ENCODE measurements around the gene MYBPC2.

MYBPC2 gene

DNA sequence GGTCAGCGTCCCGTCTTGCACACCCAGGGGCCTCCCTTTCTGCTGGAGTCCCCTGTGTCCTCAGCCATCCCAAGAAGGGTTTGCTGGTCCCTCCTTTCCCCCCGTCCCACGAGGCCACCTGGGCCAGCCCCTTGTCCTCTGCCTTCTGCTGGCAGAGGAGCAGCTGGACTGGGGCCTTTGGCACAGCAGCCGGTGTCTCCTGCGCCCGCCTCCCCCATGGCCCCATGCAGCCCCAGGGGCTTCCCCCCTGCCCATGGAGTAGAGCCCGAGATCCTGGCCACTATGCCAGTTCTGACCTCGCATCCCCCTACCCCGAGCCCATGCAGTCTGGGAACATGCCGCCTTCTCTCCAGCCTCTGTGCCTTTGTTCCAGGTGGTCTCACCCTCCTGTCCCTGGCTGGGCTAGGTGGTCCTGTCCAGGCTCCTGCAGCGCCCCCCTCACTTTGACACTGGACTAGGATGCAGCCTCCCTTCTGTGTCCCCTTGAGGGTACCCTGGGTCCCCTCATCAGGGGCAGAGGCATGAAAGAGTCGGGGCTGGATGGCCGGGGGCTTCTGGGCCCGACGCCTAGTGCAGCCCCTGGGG is 49.7 kb downstream of the MYBPC2 start:
- no peak for DNase-seq (ENCODE audit: low spot score)
- TF ChIP-seq, protein P1, sequence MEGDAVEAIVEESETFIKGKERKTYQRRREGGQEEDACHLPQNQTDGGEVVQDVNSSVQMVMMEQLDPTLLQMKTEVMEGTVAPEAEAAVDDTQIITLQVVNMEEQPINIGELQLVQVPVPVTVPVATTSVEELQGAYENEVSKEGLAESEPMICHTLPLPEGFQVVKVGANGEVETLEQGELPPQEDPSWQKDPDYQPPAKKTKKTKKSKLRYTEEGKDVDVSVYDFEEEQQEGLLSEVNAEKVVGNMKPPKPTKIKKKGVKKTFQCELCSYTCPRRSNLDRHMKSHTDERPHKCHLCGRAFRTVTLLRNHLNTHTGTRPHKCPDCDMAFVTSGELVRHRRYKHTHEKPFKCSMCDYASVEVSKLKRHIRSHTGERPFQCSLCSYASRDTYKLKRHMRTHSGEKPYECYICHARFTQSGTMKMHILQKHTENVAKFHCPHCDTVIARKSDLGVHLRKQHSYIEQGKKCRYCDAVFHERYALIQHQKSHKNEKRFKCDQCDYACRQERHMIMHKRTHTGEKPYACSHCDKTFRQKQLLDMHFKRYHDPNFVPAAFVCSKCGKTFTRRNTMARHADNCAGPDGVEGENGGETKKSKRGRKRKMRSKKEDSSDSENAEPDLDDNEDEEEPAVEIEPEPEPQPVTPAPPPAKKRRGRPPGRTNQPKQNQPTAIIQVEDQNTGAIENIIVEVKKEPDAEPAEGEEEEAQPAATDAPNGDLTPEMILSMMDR (IDR thresholded peaks at IDR 0.05) = no peak
- Histone ChIP-seq H3K4me3 (no peak overlapping the region), H3K27ac (no peak overlapping the region)

DNA sequence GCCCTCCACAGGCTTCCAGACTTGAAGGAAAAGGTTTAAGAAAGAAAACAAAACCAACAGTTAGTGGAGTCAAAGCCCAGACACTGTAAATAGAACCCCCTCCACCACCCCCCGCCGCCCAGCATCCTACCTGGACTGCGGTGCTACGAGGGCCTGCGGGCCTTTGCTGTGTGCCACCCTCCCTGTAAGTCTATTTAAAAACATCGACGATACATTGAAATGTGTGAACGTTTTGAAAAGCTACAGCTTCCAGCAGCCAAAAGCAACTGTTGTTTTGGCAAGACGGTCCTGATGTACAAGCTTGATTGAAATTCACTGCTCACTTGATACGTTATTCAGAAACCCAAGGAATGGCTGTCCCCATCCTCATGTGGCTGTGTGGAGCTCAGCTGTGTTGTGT is 50.2 kb downstream of the MYBPC2 start:
- Histone ChIP-seq H3K27ac (no peak overlapping the region), H3K4me3 (no peak overlapping the region)
- TF ChIP-seq, protein P1 (IDR thresholded peaks at IDR 0.05) = no peak
- DNase-seq (ENCODE audit: low spot score) = no peak

DNA sequence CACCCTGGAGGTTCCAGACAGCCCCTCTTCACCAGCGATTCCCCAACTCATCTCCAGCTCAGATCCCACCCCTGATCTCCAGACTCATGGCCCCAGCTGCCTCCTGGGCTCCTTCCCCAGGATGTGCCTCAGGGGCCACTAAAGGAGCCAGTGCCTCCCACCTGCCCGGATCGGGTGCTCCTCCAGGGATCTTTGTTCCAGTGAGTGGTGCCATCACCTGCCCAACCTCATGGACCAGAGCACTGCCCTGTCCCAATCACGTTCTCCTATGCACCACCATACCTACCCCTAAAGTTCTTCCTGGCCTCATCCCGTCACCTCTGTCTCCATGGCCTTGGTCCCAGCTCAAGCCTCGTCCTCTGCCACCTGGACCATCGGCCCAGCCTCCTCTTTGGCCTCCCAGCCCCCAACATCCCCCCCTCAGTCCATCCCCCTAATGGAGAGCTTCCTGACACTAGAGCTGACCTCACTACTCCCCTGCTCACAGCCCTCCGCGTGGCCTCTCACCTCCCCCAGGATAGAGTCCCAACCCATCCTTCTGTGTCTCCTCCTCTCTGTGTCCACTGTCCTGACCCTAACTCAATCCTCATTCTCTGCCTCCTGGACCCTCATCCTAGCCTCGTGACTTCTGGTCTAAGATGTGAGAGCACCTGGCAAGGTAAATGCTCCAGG is 52.7 kb downstream of the MYBPC2 start:
- TF ChIP-seq, protein P1 (IDR thresholded peaks at IDR 0.05) = no peak
- H3K27ac ChIP-seq = no peak overlapping the region
- no peak overlapping the region for H3K4me3 ChIP-seq
- DNase-seq (ENCODE audit: low spot score) = no peak

DNA sequence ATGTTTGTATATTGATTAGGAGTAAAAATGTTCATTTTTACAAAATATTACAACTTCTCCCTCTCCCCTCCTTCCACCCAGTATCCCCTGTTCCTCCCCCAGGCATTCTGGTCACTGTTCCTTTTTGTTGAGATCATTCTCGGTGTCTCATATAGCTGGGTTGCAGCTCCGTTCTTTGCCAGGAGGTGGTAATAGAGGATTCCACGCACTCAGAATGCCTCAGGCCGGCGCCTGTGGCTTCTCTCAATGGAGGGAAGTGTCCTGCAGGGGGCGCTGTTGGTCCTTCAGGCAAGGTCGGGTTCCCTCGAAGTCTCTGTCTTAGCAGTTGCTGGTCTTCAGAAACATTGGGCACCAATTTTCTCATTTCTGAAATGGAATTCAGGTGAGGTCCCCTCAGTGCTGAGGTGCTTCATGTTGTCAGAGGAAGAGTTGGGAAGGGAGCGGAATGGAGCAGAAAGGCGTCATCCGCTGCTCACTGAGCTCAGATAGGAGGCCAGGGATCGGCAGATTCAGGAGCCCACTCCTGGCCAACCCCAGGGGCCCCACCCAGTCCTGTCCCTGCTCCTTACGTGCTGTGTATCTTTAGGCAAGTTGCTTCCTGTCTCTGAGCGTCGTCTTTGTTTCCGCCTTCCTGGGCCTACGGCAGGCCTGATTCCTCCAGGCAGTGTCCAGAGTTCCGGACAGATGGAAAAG is 54.3 kb downstream of the MYBPC2 start:
- TF ChIP-seq, protein P1 (IDR thresholded peaks at IDR 0.05) = no peak
- no peak for DNase-seq (ENCODE audit: low spot score)
- H3K4me3 ChIP-seq = no peak overlapping the region
- H3K27ac ChIP-seq = no peak overlapping the region

DNA sequence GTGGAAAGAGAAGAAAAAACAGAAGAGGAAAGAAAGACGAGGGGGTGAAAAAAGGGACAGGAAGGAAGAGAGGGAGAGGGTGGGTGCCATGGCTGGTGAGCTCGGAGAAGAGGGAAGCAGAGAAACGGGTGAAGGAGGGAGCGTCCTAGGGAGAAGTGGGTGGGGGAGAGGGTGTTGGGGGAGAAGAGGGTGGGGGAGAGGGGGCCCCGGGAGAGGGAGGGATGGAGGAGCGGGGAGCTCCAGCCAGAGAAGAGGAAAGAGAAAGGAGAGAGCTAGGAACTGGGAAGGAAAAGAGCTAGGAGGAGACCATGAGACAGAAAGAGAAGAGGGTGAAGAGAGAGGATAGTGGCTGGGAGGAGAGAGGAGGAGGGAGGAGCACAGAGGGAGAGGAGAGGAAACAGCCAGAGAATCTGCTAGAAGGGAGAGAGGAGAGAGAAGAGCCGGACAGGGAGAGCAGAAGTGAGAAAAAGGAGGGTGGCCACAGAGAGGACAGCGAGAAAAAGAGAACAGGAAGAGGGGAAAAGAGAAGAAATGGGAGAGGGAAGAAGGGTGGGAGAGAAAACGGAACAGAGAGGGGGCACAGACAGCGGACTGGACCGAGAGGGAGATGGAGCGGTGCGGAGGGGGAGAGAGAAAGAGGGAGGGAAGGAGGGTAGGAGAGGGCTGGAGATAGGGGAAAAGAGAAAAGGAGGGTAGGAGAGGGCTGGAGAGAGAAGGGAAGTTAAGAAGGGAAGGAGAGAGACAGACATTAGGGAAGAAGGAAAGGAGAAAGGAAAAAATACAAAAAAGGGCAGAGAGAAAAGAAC is 55.9 kb downstream of the MYBPC2 start:
- Histone ChIP-seq H3K4me3 (no peak overlapping the region), H3K27ac (peak overlapping the region in 1 of 2 donors; percentile 37)
- DNase-seq (ENCODE audit: low spot score) = no peak
- TF ChIP-seq, protein P1 (IDR thresholded peaks at IDR 0.05) = no peak

DNA sequence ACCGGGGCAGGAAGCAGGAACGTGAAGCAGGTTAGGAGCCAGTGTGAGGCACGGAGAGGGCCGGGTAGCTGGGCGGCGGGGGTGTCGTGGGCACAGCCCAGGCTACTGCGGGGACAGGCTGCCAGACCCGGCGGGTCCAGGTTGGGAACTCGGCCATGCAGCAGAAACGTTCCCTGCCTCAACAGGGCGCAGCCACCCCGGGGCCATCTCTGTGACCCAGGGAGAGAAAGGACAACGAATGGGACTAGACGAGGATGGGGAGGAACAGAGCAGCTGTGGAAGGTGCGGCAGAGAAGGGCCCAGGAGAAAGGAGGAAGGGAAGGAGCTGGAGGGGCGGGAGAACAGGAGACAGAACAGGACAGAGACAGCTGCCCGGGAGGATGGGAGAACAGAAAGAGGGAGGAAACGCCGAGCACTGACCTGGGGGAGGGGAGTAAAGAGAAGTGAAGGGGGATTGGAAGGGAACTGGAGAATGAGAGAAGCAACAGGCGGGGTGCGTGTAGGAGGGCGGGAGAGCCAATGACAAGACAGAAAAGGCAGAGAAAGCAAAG is 56.8 kb downstream of the MYBPC2 start:
- Histone ChIP-seq H3K27ac (peak overlapping the region in 1 of 2 donors; percentile 37), H3K4me3 (peak overlapping the region; percentile 38)
- no peak for DNase-seq (ENCODE audit: low spot score)
- TF ChIP-seq, protein P1 (IDR thresholded peaks at IDR 0.05) = no peak
